Liver (tissue), 9 donors: ENCODE measurements around the gene PHF12. TPM values are rescaled to one million over a fixed set of nuclear protein-coding genes. Genes with fewer than 3 reads are reported as not detected.

Experiments
- DNase-seq: peaks from one replicate; pipeline ENCODE4 v3.0.0-alpha.2; 2017; ENCODE audit warnings: low spot score
- H3K27ac ChIP-seq, 2 donors: one replicate each; pipeline ENCODE4 v1.7.0; 2013; ENCODE audit warnings: inconsistent platforms in 2 of 2, low read length in 2 of 2, control low read depth in 1 of 2, low read depth in 1 of 2, mild to moderate bottlenecking in 1 of 2
- H3K27me3 ChIP-seq, 4 donors: one replicate each; pipeline versions ENCODE4 v1.6.1 to v1.7.0; 2013; ENCODE audit warnings: low read length in 3 of 4, inconsistent platforms in 1 of 4, mild to moderate bottlenecking in 1 of 4, moderate library complexity in 1 of 4; ENCODE audit not compliant: control insufficient read depth in 4 of 4, insufficient read depth in 4 of 4
- H3K36me3 ChIP-seq, 4 donors: one replicate each; pipeline versions ENCODE4 v1.6.1 to v1.7.0; 2013; ENCODE audit warnings: low read length in 3 of 4, mild to moderate bottlenecking in 3 of 4, low read depth in 1 of 4, moderate library complexity in 1 of 4; ENCODE audit not compliant: control insufficient read depth in 4 of 4, insufficient read depth in 3 of 4
- H3K4me1 ChIP-seq, 4 donors: one replicate each; pipeline versions ENCODE4 v1.6.1 to v1.7.0; 2013; ENCODE audit warnings: low read length in 3 of 4, mild to moderate bottlenecking in 3 of 4, moderate library complexity in 1 of 4; ENCODE audit not compliant: control insufficient read depth in 4 of 4, insufficient read depth in 4 of 4
- H3K4me3 ChIP-seq, 3 donors: one replicate each; pipeline versions ENCODE4 v1.6.1 to v1.7.0; 2013; ENCODE audit warnings: low read length in 3 of 3, control low read depth in 1 of 3, low read depth in 1 of 3, mild to moderate bottlenecking in 1 of 3
- H3K9ac ChIP-seq, 2 donors: one replicate each; pipeline ENCODE4 v1.7.0; 2013; ENCODE audit warnings: low read length in 2 of 2, mild to moderate bottlenecking in 2 of 2, moderate library complexity in 2 of 2, control low read depth in 1 of 2, low read depth in 1 of 2
- H3K9me3 ChIP-seq, 4 donors: one replicate each; pipeline versions ENCODE4 v1.6.1 to v1.7.0; 2013; ENCODE audit warnings: low read length in 3 of 4; ENCODE audit not compliant: control insufficient read depth in 4 of 4
- ATF3 ChIP-seq: IDR thresholded peaks from 2 replicates; pipeline ENCODE4 v1.6.1; 2016; ENCODE audit warnings: antibody characterized with exemption
- CTCF ChIP-seq: fragments of 150-350 bp; IDR thresholded peaks from 2 replicates; pipeline ENCODE4 v1.5.1; 2017; ENCODE audit warnings: improper control_type of control experiment, low read depth, low read length; ENCODE audit not compliant: missing input control
- FOXA2 ChIP-seq: IDR thresholded peaks from 2 replicates; pipeline ENCODE4 v1.6.1; 2016; ENCODE audit warnings: antibody characterized with exemption
- GABPA ChIP-seq, 2 donors: IDR thresholded peaks in 1 of 2; conservative IDR thresholded peaks in 1 of 2; 2 replicates each; pipeline ENCODE4 v1.6.1; 2016; ENCODE audit warnings: antibody characterized with exemption in 2 of 2, mild to moderate bottlenecking in 1 of 2, moderate library complexity in 1 of 2
- HNF4A ChIP-seq, 2 donors: conservative IDR thresholded peaks; 2 replicates each; pipeline ENCODE4 v1.6.1; 2016; ENCODE audit warnings: antibody characterized with exemption in 2 of 2, mild to moderate bottlenecking in 2 of 2
- HNF4G ChIP-seq: IDR thresholded peaks from 2 replicates; pipeline ENCODE4 v1.6.1; 2016; ENCODE audit warnings: antibody characterized with exemption
- JUND ChIP-seq, 2 donors: IDR thresholded peaks; 2 replicates each; pipeline ENCODE4 v1.6.1; 2016; ENCODE audit warnings: antibody characterized with exemption in 2 of 2
- MAX ChIP-seq: IDR thresholded peaks from 2 replicates; pipeline ENCODE4 v1.6.1; 2016; ENCODE audit warnings: antibody characterized with exemption
- NR2F2 ChIP-seq: IDR thresholded peaks from 2 replicates; pipeline ENCODE4 v1.6.1; 2016; ENCODE audit warnings: antibody characterized with exemption
- RAD21 ChIP-seq, 2 donors: IDR thresholded peaks; 2 replicates each; pipeline ENCODE4 v1.6.1; 2016; ENCODE audit warnings: antibody characterized with exemption in 2 of 2, mild to moderate bottlenecking in 2 of 2
- REST ChIP-seq: IDR thresholded peaks from 2 replicates; pipeline ENCODE4 v1.6.1; 2016; ENCODE audit warnings: antibody characterized with exemption, mild to moderate bottlenecking
- RXRA ChIP-seq, 2 donors: IDR thresholded peaks; 2 replicates each; pipeline ENCODE4 v1.6.1; 2017 to 2018; ENCODE audit warnings: antibody characterized with exemption in 2 of 2, mild to moderate bottlenecking in 1 of 2
- SP1 ChIP-seq: IDR thresholded peaks from 2 replicates; pipeline ENCODE4 v1.6.1; 2018; ENCODE audit warnings: antibody characterized with exemption, mild to moderate bottlenecking
- YY1 ChIP-seq: IDR thresholded peaks from 2 replicates; pipeline ENCODE4 v1.6.1; 2016; ENCODE audit warnings: antibody characterized with exemption, mild to moderate bottlenecking
- ZBTB33 ChIP-seq: IDR thresholded peaks from 2 replicates; pipeline ENCODE4 v1.6.1; 2016; ENCODE audit warnings: antibody characterized with exemption
- WGBS: extraction: QIAGEN DNeasy Blood & Tissue Kit; methylation state at CpG from one replicate; pipeline ENCODE4 v1.1.7; 2013; 5-methylcytosine and 5-hydroxymethylcytosine counted together
- polyA plus RNA-seq, 2 donors: library from polyadenylated mRNA; stranded (reverse) in 1 of 2; unstranded in 1 of 2; fragments of 200-250 nt in 1 of 2; fragments of >200 nt in 1 of 2; fragmentation: Nextera tagmentation in 1 of 2; extraction: Ambion mirVana in 1 of 2; gene quantifications; one replicate each; pipeline versions ENCODE4 v1.2.1 to v1.2.3, GENCODE V29; 2013 to 2015
- total RNA-seq, 2 donors: library from RNA; depleted of rRNA; stranded (reverse); fragments of >200 nt; gene quantifications; one replicate each; pipeline ENCODE4 v1.2.3, GENCODE V29; 2014
- donor health status: healthy.
- donor health status: healthy.
- donor health status: healthy.
- donor health status: healthy.
- donor health status: healthy.

The PHF12 gene
- total and polyA plus RNA-seq, 4 donors, result 4.3 to 21.3 (median 11.7) TPM

- Histone ChIP-seq H3K4me3 (no peak overlapping the region), H3K36me3 (peaks cover 4 to 16% (median 8%) of the 10 kb centered on the region in 4 donors), H3K27ac (no peak overlapping the region), H3K27me3 (no peaks in the 10 kb centered on the region), H3K9ac (no peak overlapping the region), H3K4me1 (no peaks in the 10 kb centered on the region), H3K9me3 (no peaks in the 10 kb centered on the region)
- 97% methylated on average over 1 of the region's 1 CpG for WGBS
- TF ChIP-seq HNF4A (conservative IDR thresholded peaks at IDR 0.05), result no peak
- TF ChIP-seq REST, result no peak
- no peak for TF ChIP-seq ZBTB33
- TF ChIP-seq GABPA (IDR thresholded peaks at IDR 0.05 in 1 of 2, conservative IDR thresholded peaks at IDR 0.05 in 1 of 2), result no peak
- TF ChIP-seq NR2F2, result no peak
- no peak for TF ChIP-seq HNF4G
- TF ChIP-seq YY1, result no peak
- TF ChIP-seq MAX, result no peak
- no peak for TF ChIP-seq CTCF
- no peak for TF ChIP-seq SP1
- DNase-seq, result no peak
These were observed 87.4 kb downstream of the PHF12 start for GRCh38 chr17:28863953-28864352.

- WGBS, result 96% methylated on average over 3 of the region's 3 CpGs
- Histone ChIP-seq H3K9ac (no peak overlapping the region), H3K9me3 (no peaks in the 10 kb centered on the region), H3K27ac (no peak overlapping the region), H3K36me3 (peaks cover 4 to 30% (median 21%) of the 10 kb centered on the region in 4 donors), H3K27me3 (no peaks in the 10 kb centered on the region), H3K4me3 (no peak overlapping the region), H3K4me1 (no peaks in the 10 kb centered on the region)
- peak; percentile 52 for DNase-seq
- no peak for TF ChIP-seq ATF3
- no peak for TF ChIP-seq YY1
- no peak for TF ChIP-seq NR2F2
- TF ChIP-seq CTCF, result no peak
- TF ChIP-seq JUND (IDR thresholded peaks at IDR 0.05), result no peak
- no peak for TF ChIP-seq RXRA (IDR thresholded peaks at IDR 0.05)
- no peak for TF ChIP-seq RAD21 (IDR thresholded peaks at IDR 0.05)
- TF ChIP-seq GABPA (IDR thresholded peaks at IDR 0.05 in 1 of 2, conservative IDR thresholded peaks at IDR 0.05 in 1 of 2), result no peak
- no peak for TF ChIP-seq FOXA2
These were observed 88.8 kb downstream of the PHF12 start for GRCh38 chr17:28862561-28862960.
